HG03457 (cell line): ENCODE results near the gene CDC7.
A peak's percentile ranks its signal among the peaks of the same experiment; 100 is the strongest.
"Not testable (repeated sequence)": the region's sequence is repeated elsewhere in the genome, so short reads cannot be mapped to it uniquely, and the experiment has no call there.

Source experiments
- ATAC-seq: cut with Tn5 transposase; IDR thresholded peaks from one replicate; pipeline ENCODE4 v1.9.1; 2021; ENCODE audit warnings: moderate number of reproducible peaks; ENCODE audit not compliant: unreplicated experiment

The CDC7 gene

GRCh38 chr1:91507328-91507727 is 6.7 kb downstream of the CDC7 start:
- no peak for ATAC-seq

GRCh38 chr1:91510754-91511153 is 10.1 kb downstream of the CDC7 start:
- ATAC-seq = no peak

GRCh38 chr1:91511386-91511785 is 10.7 kb downstream of the CDC7 start:
- no peak for ATAC-seq

- ATAC-seq = no peak
These were observed 12.5 kb downstream of the CDC7 start for GRCh38 chr1:91513160-91513559.

GRCh38 chr1:91513706-91514105 is 13.1 kb downstream of the CDC7 start:
- ATAC-seq = no peak

- no peak for ATAC-seq
These were observed 15.3 kb downstream of the CDC7 start for GRCh38 chr1:91515994-91516393.

GRCh38 chr1:91516605-91517004 is 16.0 kb downstream of the CDC7 start:
- not testable (repeated sequence) for ATAC-seq

GRCh38 chr1:91519167-91519566 is 18.5 kb downstream of the CDC7 start:
- not testable (repeated sequence) for ATAC-seq

- ATAC-seq = no peak
These were observed 20.4 kb downstream of the CDC7 start for GRCh38 chr1:91520942-91521507.

- ATAC-seq = peak; percentile 99
These were observed 22.8 kb downstream of the CDC7 start for GRCh38 chr1:91523482-91523881.

- no peak for ATAC-seq
These were observed 25.8 kb downstream of the CDC7 start for GRCh38 chr1:91526496-91526895.

- ATAC-seq = no peak
These were observed 26.7 kb downstream of the CDC7 start for GRCh38 chr1:91527266-91527765.

GRCh38 chr1:91527781-91528180 is 27.1 kb downstream of the CDC7 start:
- ATAC-seq = no peak

GRCh38 chr1:91529856-91530255 is 29.2 kb downstream of the CDC7 start:
- no peak for ATAC-seq

- ATAC-seq = no peak
These were observed 32.8 kb downstream of the CDC7 start for GRCh38 chr1:91533361-91534024.

- ATAC-seq = no peak
These were observed 34.8 kb downstream of the CDC7 start for GRCh38 chr1:91535441-91535840.

- no peak for ATAC-seq
These were observed 36.8 kb downstream of the CDC7 start for GRCh38 chr1:91537281-91537986.

GRCh38 chr1:91537987-91538304 is 37.3 kb downstream of the CDC7 start:
- no peak for ATAC-seq

GRCh38 chr1:91540910-91541309 is 40.3 kb downstream of the CDC7 start:
- ATAC-seq = no peak

- no peak for ATAC-seq
These were observed 41.4 kb downstream of the CDC7 start for GRCh38 chr1:91541918-91542533.

- no peak for ATAC-seq
These were observed 45.1 kb downstream of the CDC7 start for GRCh38 chr1:91545506-91546300.
